ENCODE results near the gene PSME2. TPM values are rescaled to one million over a fixed set of nuclear protein-coding genes. Genes with fewer than 3 reads are reported as not detected.
A peak's percentile ranks its signal among the peaks of the same experiment; 100 is the strongest.

Gene PSME2
- total and polyA plus RNA-seq, 8 donors: 62.4 to 421 (median 232) TPM

- intact Hi-C loops (cut with DNase I; ENCODE audit: low total_unique reads): no loop called here
- peak overlapping the region in 3 of 4 donors; percentile 69 to 96 (median 87) for H3K4me3 ChIP-seq
- 0 to 4% (median 1%) methylated on average over 3 of the region's 3 CpGs for WGBS, 5 donors
- peaks cover 16 to 56% (median 38%) of the 10 kb centered on the region in 4 donors for H3K4me1 ChIP-seq
- peak overlapping the region in 4 of 5 donors; percentile 39 to 87 (median 84) for H3K27ac ChIP-seq
- no peaks in the 10 kb centered on the region for H3K9me3 ChIP-seq
- H3K36me3 ChIP-seq: peaks cover 28 to 72% (median 64%) of the 10 kb centered on the region in 4 donors
- H3K27me3 ChIP-seq: no peaks in the 10 kb centered on the region
- no peak for DNase-seq
- TF ChIP-seq POLR2A (IDR thresholded peaks at IDR 0.05) (no peak), POLR2AphosphoS5 (IDR thresholded peaks at IDR 0.05) (no peak), EP300 (IDR thresholded peaks at IDR 0.05) (no peak), CTCF (IDR thresholded peaks at IDR 0.05) (no peak)
Observed at GRCh38 chr14:24189059-24189375, 42.6 kb upstream of the PSME2 start.

- peaks cover 13 to 52% (median 34%) of the 10 kb centered on the region in 4 donors for H3K4me1 ChIP-seq
- peak within 1 kb of the TSS; percentile 68 to 87 (median 83) for H3K27ac ChIP-seq
- intact Hi-C loops (cut with DNase I; ENCODE audit: low total_unique reads): no loop called here
- peaks cover 33 to 77% (median 70%) of the 10 kb centered on the region in 4 donors for H3K36me3 ChIP-seq
- H3K9me3 ChIP-seq: no peaks in the 10 kb centered on the region
- peak; percentile 50 to 94 (median 86) for TF ChIP-seq POLR2AphosphoS5 (IDR thresholded peaks at IDR 0.05)
- peak; percentile 31 for TF ChIP-seq EP300 (IDR thresholded peaks at IDR 0.05)
- TF ChIP-seq POLR2A (IDR thresholded peaks at IDR 0.05): no peak
- TF ChIP-seq CTCF (IDR thresholded peaks at IDR 0.05): peak in 1 of 7 experiments; percentile 12
- peak within 1 kb of the TSS; percentile 69 to 96 (median 78) for H3K4me3 ChIP-seq
- 0 to 1% (median 1%) methylated on average over 37 to 65 of the region's 65 CpGs for WGBS, 5 donors
- DNase-seq: peak; percentile 95 to 98
- no peaks in the 10 kb centered on the region for H3K27me3 ChIP-seq
Observed at GRCh38 chr14:24188251-24189058, 42.0 kb upstream of the PSME2 start, which contains the start of gene IPO4. Gene IPO4, minus strand, starts transcription at chr14:24188816. Its CDS starts 29 bp downstream, at chr14:24188787.

- peaks cover 41 to 78% (median 71%) of the 10 kb centered on the region in 4 donors for H3K36me3 ChIP-seq
- peak overlapping the region in 3 of 5 donors; percentile 83 to 87 (median 86) for H3K27ac ChIP-seq
- no peaks in the 10 kb centered on the region for H3K27me3 ChIP-seq
- H3K4me1 ChIP-seq: peaks cover 13 to 44% (median 31%) of the 10 kb centered on the region in 4 donors
- H3K4me3 ChIP-seq: peak overlapping the region in 2 of 4 donors; percentile 87 to 96
- TF ChIP-seq POLR2AphosphoS5 (IDR thresholded peaks at IDR 0.05) (no peak), CTCF (IDR thresholded peaks at IDR 0.05) (no peak), POLR2A (IDR thresholded peaks at IDR 0.05) (no peak), EP300 (IDR thresholded peaks at IDR 0.05) (no peak)
- no peaks in the 10 kb centered on the region for H3K9me3 ChIP-seq
- intact Hi-C loops (cut with DNase I; ENCODE audit: low total_unique reads): no loop called here
- DNase-seq: no peak
- WGBS, 5 donors: 71 to 96% (median 84%) methylated on average over 1 to 2 of the region's 2 CpGs
Observed at GRCh38 chr14:24187539-24187915, 41.1 kb upstream of the PSME2 start.

- 89 to 99% (median 93%) methylated on average over 7 to 10 of the region's 10 CpGs for WGBS, 5 donors
- peaks cover 46 to 78% (median 71%) of the 10 kb centered on the region in 4 donors for H3K36me3 ChIP-seq
- H3K4me3 ChIP-seq: peak overlapping the region in 1 of 4 donors; percentile 87
- no peak overlapping the region for H3K27ac ChIP-seq
- TF ChIP-seq EP300 (IDR thresholded peaks at IDR 0.05): no peak
- TF ChIP-seq POLR2AphosphoS5 (IDR thresholded peaks at IDR 0.05): no peak
- no peak for TF ChIP-seq CTCF (IDR thresholded peaks at IDR 0.05)
- intact Hi-C loops (cut with DNase I; ENCODE audit: low total_unique reads): no loop called here
- no peaks in the 10 kb centered on the region for H3K27me3 ChIP-seq
- DNase-seq: no peak
- no peaks in the 10 kb centered on the region for H3K9me3 ChIP-seq
- peaks cover 13 to 38% (median 26%) of the 10 kb centered on the region in 4 donors for H3K4me1 ChIP-seq
Observed at GRCh38 chr14:24186831-24187538, 40.6 kb upstream of the PSME2 start.
